NK-92 (cell line): Measurements from ENCODE around the gene VEZF1.
"Not testable (repeated sequence)": the region's sequence is repeated elsewhere in the genome, so short reads cannot be mapped to it uniquely, and the experiment has no call there.

Source experiments
- DNase-seq: peaks from one replicate; lab custom pipeline; 2025; ENCODE audit not compliant: unreplicated experiment; lab: John Stamatoyannopoulos, UW

Gene VEZF1

DNA sequence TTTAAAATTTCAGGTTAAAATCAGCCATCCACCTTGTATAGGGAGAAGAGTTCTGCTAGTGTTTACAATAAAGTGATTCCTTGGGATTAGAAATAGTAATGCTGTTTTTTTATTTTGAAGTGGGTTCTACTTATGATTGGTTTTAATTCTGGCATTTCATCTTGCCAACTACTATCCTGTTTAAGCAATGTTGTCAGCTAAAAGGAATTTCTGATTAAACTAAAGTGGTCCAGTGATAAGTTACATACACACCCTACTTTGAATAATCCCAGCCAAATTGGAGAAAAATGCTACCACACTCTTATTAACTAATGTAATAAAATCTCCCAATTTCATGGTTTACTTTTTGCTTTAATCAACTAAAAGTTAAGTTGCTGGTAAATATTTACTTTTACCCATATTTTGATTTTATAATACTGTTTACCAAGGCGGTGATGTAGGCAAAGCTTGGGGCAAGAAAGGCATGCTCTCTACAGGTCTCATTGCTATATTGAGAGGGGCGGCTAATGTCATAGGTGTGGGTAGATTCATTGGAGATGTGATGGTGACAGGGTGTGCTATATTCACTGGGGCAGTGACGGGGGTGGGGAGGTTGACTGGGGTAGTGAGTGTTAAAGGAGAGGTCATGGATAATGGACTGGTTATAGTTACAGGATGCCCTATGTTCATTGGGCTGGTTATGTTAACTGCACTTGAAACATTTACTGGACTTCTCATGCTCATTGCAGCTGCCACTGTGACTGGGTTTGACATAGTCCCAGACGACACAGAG, 13.8 kb downstream of the VEZF1 start:
- not testable (repeated sequence) for DNase-seq

DNA sequence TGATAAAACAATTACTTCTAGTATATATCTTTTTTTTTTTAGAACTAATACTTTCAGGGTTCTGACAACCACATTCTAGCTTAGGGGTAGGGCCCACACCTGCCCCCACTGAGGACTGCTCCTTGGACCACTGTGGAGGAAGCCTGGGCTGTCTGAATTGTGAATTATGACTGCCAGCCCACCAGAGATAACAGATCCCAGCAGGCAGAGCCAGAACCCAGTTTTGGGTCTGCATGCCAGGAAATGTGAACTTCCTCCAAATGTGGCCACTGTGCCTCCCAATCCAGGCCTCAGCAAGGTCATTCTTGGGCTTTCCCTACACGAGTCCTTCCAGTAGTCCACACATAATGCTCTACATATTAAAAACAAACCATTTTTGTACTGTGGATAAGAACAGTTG, 15.9 kb downstream of the VEZF1 start:
- DNase-seq, result no peak

DNA sequence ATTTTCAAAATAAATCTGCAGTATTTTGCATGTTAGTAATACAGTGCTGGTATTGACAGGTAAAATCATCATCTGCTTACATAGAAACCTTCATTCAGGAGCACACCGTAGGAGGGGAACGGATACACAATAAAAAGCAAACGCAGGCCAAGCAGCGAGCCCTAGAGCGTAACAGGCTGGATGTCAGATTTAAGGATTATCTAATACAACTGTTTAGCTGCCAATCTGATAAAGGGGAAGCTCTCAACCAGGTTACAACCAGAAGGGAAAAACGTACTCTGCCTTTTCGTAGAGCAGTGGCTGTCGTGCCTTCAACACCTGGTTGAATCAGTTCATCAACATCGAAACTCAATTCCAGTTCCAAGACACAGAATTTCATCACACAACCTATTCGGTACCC, 16.5 kb downstream of the VEZF1 start:
- no peak for DNase-seq

DNA sequence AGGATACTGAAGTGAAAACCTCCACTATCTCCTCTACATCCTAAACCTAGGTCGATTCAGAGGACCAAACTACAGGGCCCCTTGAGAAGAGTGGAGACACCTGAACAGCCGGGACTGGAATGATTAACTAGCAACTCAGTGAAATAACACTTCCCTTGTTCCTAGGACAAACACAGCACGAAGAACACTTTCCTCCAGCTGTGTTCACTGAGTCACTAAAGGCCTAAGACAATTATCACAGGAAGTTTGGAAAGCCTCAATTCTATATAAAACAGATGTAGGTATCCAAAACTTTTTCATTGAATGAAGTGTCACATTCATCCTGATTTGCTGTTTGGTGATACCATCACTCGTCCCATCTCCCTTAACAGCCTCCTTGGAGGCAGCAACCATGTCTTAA, 17.3 kb downstream of the VEZF1 start:
- DNase-seq, result no peak

DNA sequence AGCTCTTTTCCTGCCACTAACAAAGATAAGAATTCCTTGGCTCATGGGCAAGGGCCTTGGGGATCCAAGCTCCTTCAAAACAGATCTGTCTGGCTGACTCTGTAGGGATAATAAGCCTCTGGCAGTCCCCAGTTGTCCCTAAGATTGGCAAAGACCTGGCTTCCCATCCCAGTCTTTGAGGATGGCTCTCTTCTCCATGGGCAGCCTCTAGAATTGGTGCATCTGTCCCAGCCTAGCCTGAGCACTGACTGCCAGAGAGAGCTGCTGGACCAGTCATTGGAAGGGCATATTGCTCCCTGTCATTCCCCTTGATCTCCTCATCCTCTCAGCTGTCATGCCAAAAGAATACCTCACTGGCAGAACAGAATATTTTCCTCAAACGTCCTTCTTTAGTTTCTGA, 19.6 kb downstream of the VEZF1 start:
- no peak for DNase-seq

DNA sequence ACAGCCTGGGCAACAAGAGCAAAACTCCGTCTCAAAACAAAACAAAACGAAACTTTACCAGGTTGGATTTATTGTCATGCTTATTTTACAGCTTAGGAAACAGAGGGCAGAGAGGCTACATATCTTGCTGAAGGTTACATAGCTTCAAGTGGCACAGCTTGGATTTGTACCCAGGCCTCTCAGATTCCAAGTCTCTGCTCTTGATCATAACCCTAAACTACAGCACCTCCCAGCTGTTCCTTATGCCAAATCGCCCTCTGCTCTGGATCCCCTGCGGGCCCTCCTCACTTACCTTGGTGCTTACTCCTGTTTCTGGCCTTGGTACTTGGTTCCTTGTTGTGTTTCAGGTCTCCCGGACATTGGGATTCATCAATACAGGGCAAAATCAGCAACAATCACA, 21.2 kb downstream of the VEZF1 start:
- no peak for DNase-seq

DNA sequence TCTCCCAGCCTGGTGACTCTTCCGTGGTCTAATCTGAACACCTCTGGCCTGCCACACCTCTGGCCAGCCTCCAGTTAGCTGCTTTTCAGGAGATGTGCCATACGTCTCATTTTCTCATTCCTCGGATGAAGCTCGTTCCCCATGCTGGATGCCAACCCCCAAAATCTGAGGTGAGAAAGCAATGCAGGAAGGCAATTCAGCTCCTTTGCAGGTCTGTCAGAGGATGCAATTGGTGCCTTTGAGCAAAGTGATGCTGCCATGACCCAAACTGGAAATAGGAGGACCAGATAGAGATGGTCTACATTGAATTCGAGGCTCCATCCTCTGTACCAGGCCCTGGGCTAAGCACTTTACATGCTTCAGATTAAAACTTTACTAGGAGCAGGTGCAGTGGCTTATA, 21.8 kb downstream of the VEZF1 start:
- DNase-seq, result no peak

DNA sequence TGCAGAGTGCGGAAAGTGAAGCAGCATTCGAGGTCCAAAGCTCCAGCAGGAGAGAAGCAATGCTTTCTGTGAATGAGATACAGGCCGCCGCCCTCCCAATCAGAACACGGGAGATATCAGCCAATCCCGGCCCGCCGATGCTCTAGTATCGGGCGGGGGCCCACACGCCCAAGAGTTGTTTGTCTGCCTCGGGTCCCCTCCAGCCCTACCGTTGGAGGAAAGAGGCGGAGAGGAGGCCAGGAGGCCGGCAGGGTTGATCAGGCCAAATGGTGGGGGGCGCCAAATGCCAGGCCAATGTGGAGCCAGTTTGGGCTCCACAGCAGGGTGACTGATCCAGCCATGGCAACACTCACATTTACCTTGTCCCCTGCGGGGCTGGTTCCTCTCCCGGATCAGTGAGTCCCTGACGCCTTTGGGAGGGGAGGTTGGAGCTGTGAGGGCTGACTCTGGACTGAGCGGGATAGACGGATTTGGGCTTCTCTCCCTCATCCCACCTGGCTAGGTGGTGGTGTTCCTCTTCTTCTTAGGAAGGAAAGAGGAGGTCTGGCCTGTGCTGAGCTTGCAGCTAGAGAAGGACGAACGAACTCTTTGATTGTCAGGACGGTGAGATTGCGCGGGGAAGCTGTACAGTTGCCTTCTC, 22.4 kb downstream of the VEZF1 start:
- no peak for DNase-seq

DNA sequence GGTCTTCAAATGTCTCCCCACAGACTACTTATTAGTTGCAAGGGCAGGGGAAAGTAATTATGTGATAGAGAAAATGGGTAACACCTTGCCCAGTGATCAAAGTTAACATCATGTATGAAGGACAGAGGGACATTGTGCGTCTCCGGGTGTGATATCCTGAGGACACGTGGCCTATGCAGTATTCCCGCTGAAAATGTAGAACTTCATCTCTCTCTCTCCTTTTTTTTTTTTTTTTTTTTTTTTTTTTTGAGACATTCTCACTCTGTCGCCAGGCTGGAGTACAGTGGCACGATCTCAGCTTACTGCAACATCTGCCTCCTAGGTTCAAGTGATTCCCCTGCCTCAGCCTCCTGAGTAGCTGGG, 24.9 kb downstream of the VEZF1 start:
- no peak for DNase-seq

DNA sequence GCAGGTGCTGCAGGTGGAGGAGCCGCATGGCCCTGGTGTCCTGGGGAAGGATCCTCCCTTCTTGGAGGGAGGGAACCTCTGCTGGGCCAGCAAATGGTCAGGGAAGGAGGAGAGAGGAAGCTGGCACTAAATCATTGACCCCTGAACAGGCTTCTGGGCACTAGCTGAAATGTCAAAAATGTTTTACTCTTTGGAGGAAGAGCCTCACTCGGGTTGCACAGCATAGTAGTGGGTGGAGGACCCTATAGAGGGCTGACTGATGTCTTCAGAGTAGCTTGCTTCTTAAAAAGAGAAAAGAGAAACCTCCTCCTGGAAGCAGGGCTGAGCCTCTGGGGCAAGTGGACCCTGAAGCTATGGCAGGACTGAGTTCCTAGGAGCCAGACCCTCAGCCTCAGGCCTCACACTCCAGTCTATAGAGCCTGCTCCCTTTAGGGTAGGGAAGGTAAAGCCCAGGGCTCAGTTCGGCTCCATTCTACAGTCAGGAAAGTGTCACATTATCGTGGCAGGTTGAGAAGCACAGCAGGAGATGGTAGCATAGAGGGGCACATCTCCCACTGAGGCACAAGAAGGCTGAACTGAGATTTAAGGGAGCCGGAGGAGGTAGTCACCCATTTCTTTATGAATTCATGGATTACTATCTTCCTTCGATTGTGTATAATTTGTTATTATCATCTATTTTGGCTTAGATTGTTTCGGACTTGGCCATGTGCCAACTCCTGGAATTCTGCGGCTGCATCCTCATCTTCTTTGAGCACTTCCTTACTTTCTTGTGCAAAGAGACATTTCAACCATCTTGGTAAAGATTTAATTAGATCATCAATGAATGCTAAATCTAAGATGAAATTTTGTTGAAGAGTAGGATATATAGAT, 25.5 kb downstream of the VEZF1 start:
- DNase-seq, result no peak

DNA sequence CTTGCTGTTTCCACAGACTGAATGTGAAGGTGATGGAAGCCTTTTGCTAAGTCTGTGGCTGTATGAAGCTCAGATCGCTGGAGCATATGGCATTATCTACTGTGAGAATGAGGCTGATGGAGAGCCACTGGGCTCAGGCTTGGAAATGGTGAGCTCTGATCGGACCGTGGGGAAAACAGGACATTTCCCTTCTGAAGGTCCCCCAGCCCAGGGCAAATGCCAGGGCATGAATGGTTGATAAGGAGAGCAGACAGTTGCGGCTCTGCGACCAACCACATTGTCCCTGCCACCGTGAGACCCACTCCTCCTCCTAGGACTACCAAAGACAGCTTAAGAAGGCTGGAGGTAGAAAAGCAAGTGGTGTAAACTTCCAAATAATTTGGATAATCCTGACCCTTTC, 28.1 kb downstream of the VEZF1 start:
- no peak for DNase-seq

DNA sequence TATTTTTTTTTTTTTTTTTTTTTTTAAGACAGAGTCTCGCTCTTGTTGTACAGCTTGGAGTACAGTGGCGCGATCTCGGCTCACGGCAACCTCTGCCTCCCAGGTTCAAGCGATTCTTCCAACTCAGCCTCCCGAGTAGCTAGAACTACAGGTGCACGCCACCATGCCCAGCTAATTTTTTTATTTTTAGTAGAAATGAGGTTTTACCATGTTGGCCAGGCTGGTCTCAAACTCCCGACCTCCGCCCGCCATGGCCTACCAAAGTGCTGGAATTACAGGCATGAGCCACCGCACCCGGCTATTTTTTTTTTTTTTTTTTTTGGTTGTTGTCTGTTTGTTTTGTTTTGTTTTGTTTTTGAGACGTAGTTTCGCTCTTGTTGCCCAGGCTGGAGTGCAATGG, 29.7 kb downstream of the VEZF1 start:
- DNase-seq, result not testable (repeated sequence)

DNA sequence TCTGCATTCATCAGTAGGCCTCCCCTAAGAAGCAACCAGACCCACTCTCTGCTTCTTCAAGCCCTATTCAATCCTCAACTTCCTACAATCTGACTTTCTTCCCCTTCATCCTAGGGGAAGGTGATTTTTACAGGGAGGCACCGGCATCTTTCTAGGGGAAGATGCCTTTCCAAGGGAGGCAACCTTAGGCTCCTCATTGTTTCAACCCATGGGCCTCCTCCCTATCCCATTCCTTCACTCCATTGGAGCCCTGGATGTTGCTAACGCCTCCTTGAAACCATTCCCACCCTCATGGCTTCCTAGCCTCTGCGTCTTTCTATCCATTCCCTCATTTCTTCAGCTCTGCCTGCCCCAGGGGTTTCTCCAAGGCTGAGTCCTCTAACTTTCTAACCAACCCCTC, 30.2 kb downstream of the VEZF1 start:
- no peak for DNase-seq

DNA sequence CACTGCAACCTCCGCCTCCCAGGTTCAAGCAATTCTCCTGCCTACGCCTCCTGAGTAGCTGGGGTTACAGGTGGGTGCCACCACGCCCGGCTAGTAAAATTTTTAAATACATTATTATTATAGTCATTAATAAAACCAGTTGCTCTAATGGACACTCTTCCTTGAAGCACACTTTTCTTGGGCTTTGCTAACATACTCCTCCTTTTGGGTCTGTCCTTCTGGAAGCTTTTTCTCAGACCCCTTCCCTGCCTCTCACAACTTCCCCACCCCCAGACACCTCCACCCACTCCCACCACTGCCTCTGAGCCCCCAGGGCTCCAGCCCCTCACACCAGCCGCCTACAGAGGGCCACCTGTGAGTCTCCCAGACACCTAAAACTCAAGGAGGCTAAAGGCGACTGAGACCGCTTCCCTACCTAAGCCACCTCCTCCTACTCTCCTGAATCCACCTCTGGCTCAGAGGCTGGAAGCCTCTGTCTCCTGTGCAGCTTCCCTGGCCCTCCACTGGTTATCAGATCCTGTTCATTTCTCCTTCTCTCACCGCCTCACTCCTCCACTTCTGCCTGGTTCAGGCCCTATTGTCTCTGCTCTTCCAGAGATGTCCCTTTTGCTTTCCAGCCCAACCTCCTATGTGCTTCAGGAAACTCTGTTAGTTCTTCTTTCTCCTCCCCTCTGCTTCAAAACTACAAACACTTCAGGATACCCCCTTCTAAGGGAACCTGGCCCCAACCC, 30.8 kb downstream of the VEZF1 start:
- DNase-seq, result no peak

DNA sequence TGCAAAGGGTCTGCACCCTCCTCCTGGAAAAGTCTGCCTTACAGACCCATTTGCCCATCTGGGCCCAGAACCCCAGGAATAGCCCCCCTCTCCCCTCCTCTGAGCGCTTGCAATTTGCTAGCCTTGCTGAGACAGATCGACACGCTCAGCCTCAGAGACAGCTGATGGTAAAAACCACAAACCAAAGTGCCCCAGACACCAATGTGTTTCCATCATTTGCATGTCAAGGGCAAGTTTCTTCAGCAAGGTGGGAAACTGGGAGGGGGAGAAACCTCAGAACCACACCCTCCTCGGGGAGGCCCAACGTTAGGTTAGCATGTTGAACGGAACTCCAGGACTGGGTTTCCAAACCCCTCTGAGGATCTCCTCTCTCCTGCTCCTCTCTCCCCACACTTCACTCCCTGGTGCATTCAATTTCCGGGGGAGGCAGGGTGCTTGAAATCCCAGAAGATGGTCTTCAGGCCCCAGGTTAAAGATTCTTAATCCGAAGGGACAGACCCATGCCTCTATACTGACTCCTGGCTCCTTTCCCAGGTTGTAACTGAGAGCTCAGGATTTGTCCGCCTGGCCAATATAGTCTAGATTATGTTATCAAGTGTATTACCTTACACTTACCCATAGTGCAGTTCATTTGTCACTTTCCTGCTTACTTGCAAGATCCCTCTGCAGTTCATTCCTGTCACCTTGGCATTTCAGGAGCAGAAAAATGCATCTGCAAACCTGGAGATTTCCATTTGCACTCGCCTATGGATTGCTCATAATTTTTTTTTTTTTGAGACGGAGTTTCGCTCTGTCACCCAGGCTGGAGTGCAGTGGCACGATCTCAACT, 31.5 kb downstream of the VEZF1 start:
- no peak for DNase-seq

DNA sequence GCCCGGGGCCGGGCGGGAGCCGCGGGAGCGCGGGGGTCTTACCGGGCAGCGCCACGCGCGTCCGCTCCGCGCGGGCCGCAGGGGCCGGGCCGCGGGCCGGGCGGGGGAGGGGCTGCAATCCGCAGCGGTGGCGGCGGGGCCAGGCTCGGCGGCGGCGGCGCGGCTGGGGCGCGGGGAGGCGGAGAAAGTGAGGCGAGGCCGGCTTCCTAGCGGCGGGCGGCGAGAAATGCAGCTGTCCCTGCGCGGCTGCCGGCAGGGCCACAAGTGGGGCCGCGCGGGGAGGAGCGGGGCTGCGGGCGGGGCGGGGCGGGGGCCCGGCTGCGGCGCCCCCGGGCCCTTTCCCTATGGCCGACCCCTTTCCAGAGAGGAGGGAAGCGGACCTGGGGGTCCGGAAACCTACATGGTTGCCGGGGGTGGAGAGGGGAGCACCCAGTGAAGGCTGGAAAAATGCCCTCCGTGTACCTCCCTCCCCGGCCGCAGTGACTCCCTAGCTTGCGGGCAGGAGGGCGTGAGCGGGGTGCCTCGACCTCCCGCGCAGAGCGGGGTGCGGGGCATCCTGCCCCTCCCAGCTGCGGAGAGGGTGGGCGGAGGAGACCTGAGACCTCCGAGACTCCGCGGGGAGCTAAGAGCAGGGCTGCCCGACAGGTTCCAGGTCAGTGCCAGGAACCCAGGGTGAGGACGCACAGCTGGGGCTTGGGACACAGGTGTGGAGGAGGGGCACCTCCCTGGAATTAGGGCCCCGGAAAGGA, 32.7 kb downstream of the VEZF1 start, which contains the start of gene CUEDC1:
Gene CUEDC1 (minus strand): TSS at position 230 of the 749 bp plus-strand sequence. CDS start 69,848 bp downstream, outside the sequence.
- no peak for DNase-seq

DNA sequence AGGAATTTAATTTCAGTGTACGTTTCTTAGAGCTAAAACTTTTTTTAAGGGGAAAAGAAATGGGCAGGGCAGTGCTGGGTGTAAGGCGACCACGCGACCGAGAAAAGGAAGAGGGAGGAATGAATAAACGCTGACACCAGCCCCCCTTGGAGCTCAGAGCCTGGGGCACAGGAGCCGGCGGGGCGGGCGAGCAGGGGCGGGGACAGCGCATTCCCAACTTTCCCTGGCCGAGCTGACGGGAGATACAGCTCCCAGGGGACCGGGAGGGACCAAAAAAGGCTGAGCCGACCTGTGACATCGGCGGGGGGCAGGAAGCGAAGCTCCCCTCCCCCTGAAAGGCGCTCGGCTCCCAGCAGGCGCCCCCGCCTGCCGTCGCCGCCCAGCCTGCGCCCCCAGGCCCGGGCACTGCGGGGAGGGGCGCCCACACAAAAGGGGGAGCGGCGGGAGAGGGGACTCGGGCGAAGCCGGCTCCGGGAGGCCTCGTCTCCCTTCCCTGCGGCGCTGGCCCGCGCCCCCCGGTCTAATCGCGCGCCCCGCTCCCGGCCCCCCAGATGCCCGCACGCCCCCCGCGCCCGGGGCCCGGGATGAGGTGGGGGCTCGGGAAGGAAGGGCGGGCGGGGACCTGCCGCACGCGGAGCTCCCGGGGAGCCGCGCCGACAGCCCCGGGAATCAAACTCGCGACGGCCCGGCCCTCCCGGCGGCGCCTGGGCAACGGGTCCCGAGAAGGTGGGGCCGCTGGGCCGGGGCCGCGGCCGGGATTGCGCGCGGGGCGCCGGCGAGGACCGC, 33.5 kb downstream of the VEZF1 start:
- DNase-seq, result no peak

DNA sequence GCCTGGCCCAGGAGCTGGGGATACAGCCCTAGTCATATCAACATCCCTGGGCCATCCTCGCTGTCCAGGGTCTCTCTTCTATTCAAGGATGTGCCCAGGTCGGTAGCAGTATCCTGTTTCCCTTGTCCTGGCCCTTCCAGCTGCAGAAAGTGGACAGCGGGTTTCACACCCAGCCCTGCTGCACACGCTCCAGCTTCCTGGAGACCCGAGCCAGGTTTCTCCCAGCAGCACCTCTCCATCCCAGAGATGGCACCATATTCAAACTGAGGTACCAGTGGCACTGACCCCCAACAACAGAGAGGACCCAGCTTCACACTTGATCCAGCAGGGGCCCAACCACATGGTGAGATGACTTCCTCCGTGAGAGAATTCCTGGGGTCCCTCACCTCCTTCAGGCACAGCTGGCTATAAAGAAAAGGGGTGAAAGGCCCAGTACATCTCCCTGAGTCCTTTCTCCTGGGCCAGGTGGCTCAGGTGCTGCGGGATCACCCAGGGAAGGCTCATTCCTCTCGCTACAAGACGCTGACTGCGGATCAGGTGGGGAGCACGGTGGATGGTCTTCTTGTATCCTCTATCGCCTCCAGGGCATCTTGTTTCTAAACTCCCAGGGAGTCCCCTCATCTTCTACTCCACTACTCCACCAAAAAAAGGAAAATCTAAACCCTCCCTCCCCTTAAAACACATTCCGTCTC, 34.2 kb downstream of the VEZF1 start:
- DNase-seq, result no peak
